H1 (cell line): Measurements from ENCODE around the gene SLC19A1. TPM values are rescaled to one million over a fixed set of nuclear protein-coding genes. Genes with fewer than 3 reads are reported as not detected.

Experiments
- CTCF ChIA-PET: fragments of 300-600 bp; sonication (Branson Sonifier 250); formaldehyde crosslinking; loops from one replicate; lab custom pipeline; 2021; ENCODE audit not compliant: partially characterized antibody; lab: Charles Lee
- POLR2A ChIA-PET: fragments of 300-600 bp; sonication (Branson Sonifier 250); formaldehyde crosslinking; loops from one replicate; lab custom pipeline; 2021; ENCODE audit warnings: inconsistent platforms; ENCODE audit not compliant: partially characterized antibody; lab: Charles Lee
- DNase-seq, 2 experiments: peaks; one replicate each; pipeline versions ENCODE4 v3.0.0 to v3.0.0-alpha.2; 2010 to 2022; ENCODE audit warnings: low spot score in 2 of 2, low read depth in 1 of 2, mixed read lengths in 1 of 2
- FAIRE-seq: peaks from 2 replicates; lab custom pipeline; 2011; peaks lifted over from hg19 to GRCh38; lab: Jason Lieb, UNC
- H2AFZ ChIP-seq: 2 replicates; pipeline ENCODE4 v1.8.1; 2012; ENCODE audit warnings: low read length, inconsistent platforms
- H2AK5ac ChIP-seq: 2 replicates; pipeline ENCODE4 v1.6.1; 2013; ENCODE audit warnings: low read depth, low read length
- H2BK120ac ChIP-seq: replicated peaks from 2 replicates; pipeline ENCODE3; 2013; ENCODE audit warnings: low read depth, low read length, inconsistent platforms
- H2BK12ac ChIP-seq: 2 replicates; pipeline ENCODE4 v1.6.1; 2013; ENCODE audit warnings: low read depth, low read length
- H2BK15ac ChIP-seq: 2 replicates; pipeline ENCODE4 v1.6.1; 2013; ENCODE audit warnings: low read length
- H2BK20ac ChIP-seq: 2 replicates; pipeline ENCODE4 v1.6.1; 2013; ENCODE audit warnings: low read length
- H2BK5ac ChIP-seq: 2 replicates; pipeline ENCODE4 v1.6.1; 2013; ENCODE audit warnings: low read depth, low read length
- H3K14ac ChIP-seq: 2 replicates; pipeline ENCODE4 v1.6.1; 2013; ENCODE audit warnings: inconsistent platforms; ENCODE audit not compliant: insufficient read length
- H3K18ac ChIP-seq: 2 replicates; pipeline ENCODE4 v1.6.1; 2013; ENCODE audit warnings: low read length; ENCODE audit errors: extremely low read depth
- H3K23ac ChIP-seq: 2 replicates; pipeline ENCODE4 v1.6.1; 2013; ENCODE audit warnings: inconsistent platforms; ENCODE audit not compliant: insufficient read length
- H3K23me2 ChIP-seq: 2 replicates; pipeline ENCODE4 v1.6.1; 2013; ENCODE audit warnings: low read depth, low read length
- H3K27ac ChIP-seq: 2 replicates; pipeline ENCODE4 v1.6.1; 2011; ENCODE audit warnings: low read depth, low read length, inconsistent platforms
- H3K27me3 ChIP-seq, 4 experiments: replicated peaks in 1 of 4; 1 replicate in 1 of 4; 2 replicates in 3 of 4; pipeline versions ENCODE4 v1.6.1 to v1.8.1; 2011 to 2013; ENCODE audit warnings: low read length in 3 of 4, mild to moderate bottlenecking in 3 of 4, inconsistent platforms in 2 of 4, mixed read lengths in 2 of 4, moderate library complexity in 1 of 4; ENCODE audit not compliant: control insufficient read depth in 3 of 4, insufficient read depth in 3 of 4; ENCODE audit errors: extremely low read depth in 1 of 4
- H3K36me3 ChIP-seq, 4 experiments: 2 replicates each; pipeline versions ENCODE4 v1.6.1 to v1.8.1; 2011 to 2013; ENCODE audit warnings: mild to moderate bottlenecking in 4 of 4, low read length in 3 of 4, moderate library complexity in 2 of 4, control low read depth in 1 of 4, inconsistent platforms in 1 of 4; ENCODE audit not compliant: insufficient read depth in 4 of 4, control insufficient read depth in 2 of 4
- H3K4ac ChIP-seq: replicated peaks from 2 replicates; pipeline ENCODE3; 2013; ENCODE audit warnings: low read length, low read depth, mixed read lengths, inconsistent platforms; ENCODE audit not compliant: insufficient read length
- H3K4me1 ChIP-seq, 4 experiments: replicated peaks in 1 of 4; 1 replicate in 1 of 4; 2 replicates in 3 of 4; pipeline versions ENCODE4 v1.6.1 to v1.8.1; 2011 to 2013; ENCODE audit warnings: low read length in 3 of 4, inconsistent platforms in 2 of 4, mixed read lengths in 1 of 4; ENCODE audit not compliant: insufficient read depth in 4 of 4, control insufficient read depth in 3 of 4
- H3K4me2 ChIP-seq, 2 experiments: 2 replicates each; pipeline versions ENCODE4 v1.6.1 to v1.8.1; 2011 to 2013; ENCODE audit warnings: low read depth in 2 of 2, low read length in 2 of 2, control low read depth in 1 of 2, inconsistent platforms in 1 of 2, mild to moderate bottlenecking in 1 of 2; ENCODE audit not compliant: insufficient read depth in 1 of 2
- H3K4me3 ChIP-seq, 4 experiments: fragments of 200-600, 300-600 bp in 1 of 4; sonication (generic), shearing (Covaris generic), sonication (Bioruptor Twin) in 1 of 4; 2 replicates each; pipeline versions ENCODE4 v1.5.1 to v1.8.1; 2011 to 2016; ENCODE audit warnings: low read length in 4 of 4, low read depth in 3 of 4, control low read depth in 2 of 4, inconsistent platforms in 2 of 4, mild to moderate bottlenecking in 2 of 4, mixed read lengths in 1 of 4, moderate library complexity in 1 of 4; ENCODE audit not compliant: insufficient read depth in 2 of 4; ENCODE audit errors: extremely low read depth in 1 of 4
- H3K56ac ChIP-seq: replicated peaks from 2 replicates; pipeline ENCODE3; 2013; ENCODE audit warnings: low read depth, mild to moderate bottlenecking, mixed read lengths, low read length, inconsistent platforms; ENCODE audit not compliant: insufficient read length
- H3K79me1 ChIP-seq: 2 replicates; pipeline ENCODE4 v1.6.1; 2013; ENCODE audit warnings: low read depth, low read length, control low read depth
- H3K79me2 ChIP-seq, 2 experiments: 2 replicates each; pipeline versions ENCODE4 v1.6.1 to v1.8.1; 2012 to 2013; ENCODE audit warnings: low read length in 2 of 2, mild to moderate bottlenecking in 2 of 2, inconsistent platforms in 1 of 2; ENCODE audit not compliant: insufficient read depth in 2 of 2, control insufficient read depth in 1 of 2
- H3K9ac ChIP-seq, 4 experiments: replicated peaks in 1 of 4; 1 replicate in 1 of 4; 2 replicates in 3 of 4; pipeline versions ENCODE4 v1.6.1 to v1.8.1; 2011 to 2013; ENCODE audit warnings: low read depth in 3 of 4, low read length in 3 of 4, control low read depth in 2 of 4, mild to moderate bottlenecking in 2 of 4, moderate library complexity in 2 of 4, inconsistent platforms in 1 of 4; ENCODE audit errors: extremely low read depth in 1 of 4
- H3K9me3 ChIP-seq, 2 experiments: 2 replicates each; pipeline versions ENCODE4 v1.6.1 to v1.8.1; 2012 to 2013; ENCODE audit warnings: mild to moderate bottlenecking in 2 of 2, moderate library complexity in 2 of 2, control low read depth in 1 of 2, inconsistent platforms in 1 of 2, low read depth in 1 of 2, low read length in 1 of 2, mixed read lengths in 1 of 2; ENCODE audit not compliant: insufficient read depth in 2 of 2
- H4K20me1 ChIP-seq, 2 experiments: replicated peaks in 1 of 2; 2 replicates each; pipeline versions ENCODE3 to v1.8.1; 2011 to 2013; ENCODE audit warnings: inconsistent platforms in 2 of 2, low read length in 2 of 2, mild to moderate bottlenecking in 1 of 2; ENCODE audit not compliant: insufficient read depth in 2 of 2, control insufficient read depth in 1 of 2
- H4K5ac ChIP-seq: 2 replicates; pipeline ENCODE4 v1.6.1; 2013; ENCODE audit warnings: low read length, low read depth, mixed read lengths, inconsistent platforms; ENCODE audit not compliant: insufficient read length
- H4K8ac ChIP-seq: 2 replicates; pipeline ENCODE4 v1.8.0; 2013; ENCODE audit warnings: mild to moderate bottlenecking, moderate library complexity, low read length, inconsistent platforms; ENCODE audit not compliant: insufficient read depth; ENCODE audit errors: extremely low read depth
- H4K91ac ChIP-seq: replicated peaks from 2 replicates; pipeline ENCODE3; 2013; ENCODE audit warnings: low read length, mixed read lengths, inconsistent platforms; ENCODE audit not compliant: insufficient read length
- CTCF ChIP-seq, 3 experiments: IDR thresholded peaks; 1 replicate in 2 of 3; 2 replicates in 1 of 3; pipeline versions ENCODE4 v1.5.1 to v1.6.1; 2011; ENCODE audit warnings: low read length in 3 of 3, mild to moderate bottlenecking in 3 of 3, inconsistent platforms in 2 of 3, low read depth in 1 of 3, moderate library complexity in 1 of 3; ENCODE audit not compliant: insufficient read depth in 1 of 3; ENCODE audit errors: control extremely low read depth in 1 of 3
- E2F6 ChIP-seq: IDR thresholded peaks from 2 replicates; pipeline ENCODE4 v1.6.1; 2012; ENCODE audit warnings: inconsistent platforms
- EZH2 ChIP-seq: fragments of 200-600 bp; sonication (generic); IDR thresholded peaks from 2 replicates; pipeline ENCODE4 v1.7.1; 2012; ENCODE audit warnings: low read depth, mild to moderate bottlenecking, moderate library complexity, low read length, inconsistent platforms; ENCODE audit not compliant: severe bottlenecking
- JUND ChIP-seq: IDR thresholded peaks from 2 replicates; pipeline ENCODE4 v1.6.1; 2011; ENCODE audit warnings: mild to moderate bottlenecking, improper control_type of control experiment, low read length
- MAX ChIP-seq: IDR thresholded peaks from 2 replicates; pipeline ENCODE4 v1.6.1; 2012; ENCODE audit warnings: inconsistent platforms
- RFX5 ChIP-seq: IDR thresholded peaks from 2 replicates; pipeline ENCODE4 v1.6.1; 2011; ENCODE audit warnings: low read depth, low read length, improper control_type of control experiment, borderline replicate concordance
- RNF2 ChIP-seq: fragments of 200-900, 300-1000 bp; sonication (generic); IDR thresholded peaks from 2 replicates; pipeline ENCODE4 v1.7.1; 2016; ENCODE audit warnings: borderline replicate concordance, low read depth, mild to moderate bottlenecking, antibody characterized with exemption, low read length; ENCODE audit not compliant: poor library complexity, severe bottlenecking; ENCODE audit errors: missing control alignments
- WGBS, 2 experiments: shearing (Covaris generic) in 1 of 2; methylation state at CpG; one replicate each; pipeline versions ENCODE4 v1.1.6 to v1.1.7; 2013 to 2015; ENCODE audit warnings: low lambda C conversion rate in 2 of 2, mixed read lengths in 2 of 2, inconsistent platforms in 1 of 2, low coverage in 1 of 2, missing lambda C conversion rate in 1 of 2; ENCODE audit not compliant: insufficient replicate concordance in 2 of 2, insufficient coverage in 1 of 2, insufficient read length in 1 of 2; ENCODE audit errors: extremely low coverage in 1 of 2, missing lambda C conversion rate in 1 of 2; 5-methylcytosine and 5-hydroxymethylcytosine counted together
- polyA plus RNA-seq, 7 experiments: library from polyadenylated mRNA; depleted of rRNA in 3 of 7; stranded (reverse) in 5 of 7; unstranded in 2 of 7; fragments of >200 nt in 5 of 7; fragments of 200-250 nt in 2 of 7; gene quantifications; 1 replicate in 5 of 7; 2 replicates in 1 of 7; 4 replicates in 1 of 7; pipeline versions ENCODE4 v1.2.1 to v1.2.3, GENCODE V29; 2011 to 2013; ENCODE audit warnings: missing spikeins in 2 of 7, mixed read lengths in 2 of 7
- total RNA-seq: library from RNA; stranded (reverse); fragmentation: NEBNext Ultra II Directional; extraction: Animal tissue kit (Norgen Biotek cat#: 25700); gene quantifications from 2 replicates; pipeline ENCODE4 v1.2.1, GENCODE V29; 2021

The SLC19A1 gene
- total and polyA plus RNA-seq, 2 of the 8 experiments (the other 6 are each of a cell fraction or from before 2014, with no cell fraction given): 31.6 to 43.8 TPM

GRCh38 chr21:45588086-45588825, 46.0 kb upstream of the SLC19A1 start:
- ChIA-PET CTCF (interaction anchor here (0.6 to 1.8 kb wide), 3 partner anchors 8 to 100 kb away, joined by 4 read pairs; no protein-coding TSS in a partner anchor), POLR2A (no interaction called here)
- H3K4me3 ChIP-seq: no peak overlapping the region
- no peak overlapping the region for H3K14ac ChIP-seq
- H2BK20ac ChIP-seq: no peak overlapping the region
- no peak overlapping the region for H3K56ac ChIP-seq
- no peak overlapping the region for H3K18ac ChIP-seq
- no peak overlapping the region for H2BK5ac ChIP-seq
- 0 out of 4 replicates have a peak, but pooled peaks cover 0 to 3% of the 10 kb centered on the region in 2 experiments for H3K79me2 ChIP-seq
- H4K91ac ChIP-seq: no peak overlapping the region
- peaks cover 28 to 55% of the 10 kb centered on the region in 2 experiments for H3K9me3 ChIP-seq
- FAIRE-seq (no peak), DNase-seq (no peak)
- H2BK12ac ChIP-seq: no peak overlapping the region
- H3K4me1 ChIP-seq: 0 out of 7 replicates have a peak, but pooled peaks cover 0 to 3% (median 0%) of the 10 kb centered on the region in 4 experiments
- no peak overlapping the region for H4K8ac ChIP-seq
- no peaks in the 10 kb centered on the region; a peak in 2 of 8 replicates for H3K36me3 ChIP-seq
- peaks cover 10% of the 10 kb centered on the region for H3K23me2 ChIP-seq
- H3K4me2 ChIP-seq: no peak overlapping the region
- peaks cover 0 to 8% of the 10 kb centered on the region in 2 experiments for H4K20me1 ChIP-seq
- H2AFZ ChIP-seq: no peak overlapping the region
- no peak overlapping the region for H3K23ac ChIP-seq
- no peak overlapping the region for H4K5ac ChIP-seq
- 82% methylated on average over 10 of the region's 10 CpGs; no CpG with 5 or more reads in 1 of the 2 experiments for WGBS, 2 experiments
- no peak overlapping the region for H3K27ac ChIP-seq
- H3K27me3 ChIP-seq: peaks cover 0 to 19% (median 14%) of the 10 kb centered on the region in 4 experiments; a peak in 5 of 7 replicates
- H3K79me1 ChIP-seq: no peaks in the 10 kb centered on the region; the same call in 1 of the 2 replicates
- no peak overlapping the region for H3K4ac ChIP-seq
- H2BK15ac ChIP-seq: no peak overlapping the region
- H2BK120ac ChIP-seq: no peak overlapping the region
- no peak overlapping the region for H3K9ac ChIP-seq
- H2AK5ac ChIP-seq: no peak overlapping the region
- no peak for TF ChIP-seq JUND
- no peak for TF ChIP-seq MAX
- TF ChIP-seq EZH2: no peak
- no peak for TF ChIP-seq E2F6
- no peak for TF ChIP-seq RFX5
- no peak for TF ChIP-seq CTCF (IDR thresholded peaks at IDR 0.05; ENCODE audit: control extremely low read depth in 1 of 3, insufficient read depth in 1 of 3, low read depth in 1 of 3, low read length in 3 of 3)
- TF ChIP-seq RNF2: no peak
